ENCODE results near the gene MYLK4. TPM values are rescaled to one million over a fixed set of nuclear protein-coding genes. Genes with fewer than 3 reads are reported as not detected.

The MYLK4 gene
- polyA plus RNA-seq, 1 donor from 2014 or later, result 1.3 TPM

GRCh38 chr6:2684103-2684749 is 66.5 kb downstream of the MYLK4 start:
- Histone ChIP-seq H3K9me3 (ENCODE audit: low read length) (no peaks in the 10 kb centered on the region), H3K9me2 (ENCODE audit: insufficient read depth, low read length) (no peaks in the 10 kb centered on the region), H3K4me3 (ENCODE audit: low read length) (no peak overlapping the region), H4K20me1 (ENCODE audit: insufficient read depth) (no peaks in the 10 kb centered on the region), H3K27ac (ENCODE audit: low read length) (no peak overlapping the region), H3K4me2 (ENCODE audit: low read length) (no peak overlapping the region), H3K27me3 (ENCODE audit: insufficient read depth, low read depth, low read length) (no peaks in the 10 kb centered on the region), H3K79me2 (replicated peaks; ENCODE audit: insufficient read depth, low read length) (no peaks in the 10 kb centered on the region), H2AFZ (ENCODE audit: low read depth, low read length) (no peak overlapping the region), H3F3A (ENCODE audit: insufficient read depth, low read length, poor library complexity, severe bottlenecking) (no peaks in the 10 kb centered on the region), H3K36me3 (ENCODE audit: insufficient read depth, low read length) (no peaks in the 10 kb centered on the region), H3K9ac (ENCODE audit: low read length) (no peak overlapping the region)
- TF ChIP-seq MXI1 (conservative IDR thresholded peaks at IDR 0.05; ENCODE audit: poor library complexity, severe bottlenecking) (no peak), CTCF (IDR thresholded peaks at IDR 0.05; ENCODE audit: poor library complexity, severe bottlenecking) (no peak), SMC3 (conservative IDR thresholded peaks at IDR 0.05; ENCODE audit: poor library complexity) (no peak), TAF1 (IDR thresholded peaks at IDR 0.05; ENCODE audit: low read depth) (no peak), RAD21 (conservative IDR thresholded peaks at IDR 0.05) (no peak), REST (IDR thresholded peaks at IDR 0.05; ENCODE audit: borderline replicate concordance) (no peak), POLR2AphosphoS5 (IDR thresholded peaks at IDR 0.05) (no peak), EP300 (conservative IDR thresholded peaks at IDR 0.05; ENCODE audit: poor library complexity, severe bottlenecking) (no peak), EZH2 (IDR thresholded peaks at IDR 0.05; ENCODE audit: borderline replicate concordance, insufficient read depth, low read length, poor library complexity, severe bottlenecking) (no peak)

GRCh38 chr6:2680264-2680922 is 70.3 kb downstream of the MYLK4 start:
- Histone ChIP-seq H4K20me1 (ENCODE audit: insufficient read depth) (no peaks in the 10 kb centered on the region), H3K4me2 (ENCODE audit: low read length) (no peak overlapping the region), H3K9me2 (ENCODE audit: insufficient read depth, low read length) (no peaks in the 10 kb centered on the region), H3K4me3 (ENCODE audit: low read length) (no peak overlapping the region), H3K79me2 (replicated peaks; ENCODE audit: insufficient read depth, low read length) (no peaks in the 10 kb centered on the region), H3F3A (ENCODE audit: insufficient read depth, low read length, poor library complexity, severe bottlenecking) (no peaks in the 10 kb centered on the region), H3K27me3 (ENCODE audit: insufficient read depth, low read depth, low read length) (no peaks in the 10 kb centered on the region), H3K9me3 (ENCODE audit: low read length) (no peaks in the 10 kb centered on the region), H3K36me3 (ENCODE audit: insufficient read depth, low read length) (no peaks in the 10 kb centered on the region), H3K9ac (ENCODE audit: low read length) (no peak overlapping the region), H3K27ac (ENCODE audit: low read length) (no peak overlapping the region), H2AFZ (ENCODE audit: low read depth, low read length) (no peak overlapping the region)
- TF ChIP-seq EP300 (conservative IDR thresholded peaks at IDR 0.05; ENCODE audit: poor library complexity, severe bottlenecking) (no peak), RAD21 (conservative IDR thresholded peaks at IDR 0.05) (no peak), CTCF (IDR thresholded peaks at IDR 0.05; ENCODE audit: poor library complexity, severe bottlenecking) (no peak), REST (IDR thresholded peaks at IDR 0.05; ENCODE audit: borderline replicate concordance) (no peak), TAF1 (IDR thresholded peaks at IDR 0.05; ENCODE audit: low read depth) (no peak), EZH2 (IDR thresholded peaks at IDR 0.05; ENCODE audit: borderline replicate concordance, insufficient read depth, low read length, poor library complexity, severe bottlenecking) (no peak), MXI1 (conservative IDR thresholded peaks at IDR 0.05; ENCODE audit: poor library complexity, severe bottlenecking) (no peak), SMC3 (conservative IDR thresholded peaks at IDR 0.05; ENCODE audit: poor library complexity) (no peak), POLR2AphosphoS5 (IDR thresholded peaks at IDR 0.05) (no peak)
